Osteocyte (in vitro differentiated cells): ENCODE data around the gene AP3B1. TPM values are rescaled to one million over a fixed set of nuclear protein-coding genes. Genes with fewer than 3 reads are reported as not detected.

ENCODE experiments used
- DNase-seq: peaks from one replicate; pipeline ENCODE4 v3.0.0; 2021; ENCODE audit warnings: mixed read lengths; ENCODE audit not compliant: unreplicated experiment; ENCODE audit errors: extremely low spot score
- H3K27ac Mint-ChIP-seq: one replicate; pipeline ENCODE4 v1.8.0; 2021; ENCODE audit warnings: mild to moderate bottlenecking, mixed read lengths; ENCODE audit not compliant: unreplicated experiment
- H3K27me3 Mint-ChIP-seq: one replicate; pipeline ENCODE4 v1.8.0; 2021; ENCODE audit warnings: mixed read lengths; ENCODE audit not compliant: unreplicated experiment
- H3K36me3 Mint-ChIP-seq: one replicate; pipeline ENCODE4 v1.8.0; 2021; ENCODE audit warnings: mixed read lengths; ENCODE audit not compliant: unreplicated experiment
- H3K4me1 Mint-ChIP-seq: one replicate; pipeline ENCODE4 v1.8.0; 2021; ENCODE audit warnings: mixed read lengths; ENCODE audit not compliant: unreplicated experiment
- H3K4me3 Mint-ChIP-seq: one replicate; pipeline ENCODE4 v1.8.0; 2021; ENCODE audit warnings: mild to moderate bottlenecking, moderate library complexity, mixed read lengths; ENCODE audit not compliant: unreplicated experiment
- H3K9me3 Mint-ChIP-seq: one replicate; pipeline ENCODE4 v1.8.0; 2021; ENCODE audit warnings: mixed read lengths; ENCODE audit not compliant: unreplicated experiment
- total RNA-seq: library from RNA; stranded (reverse); gene quantifications from 2 replicates; pipeline ENCODE4 v1.2.1, GENCODE V29; 2021
- TF ChIP-seq, protein P1 (sequence below): fragments of 200-600 bp; sonication (generic); IDR thresholded peaks from 2 replicates; pipeline ENCODE4 v1.5.0; 2021; ENCODE audit warnings: antibody characterized with exemption, mild to moderate bottlenecking, moderate library complexity

The AP3B1 gene
- total RNA-seq, 1 donor from 2014 or later = 57.0 TPM

- Mint-ChIP-seq H3K27me3 (no peaks in the 10 kb centered on the region), H3K9me3 (peaks cover 4% of the 10 kb centered on the region), H3K27ac (no peak overlapping the region), H3K4me3 (no peak overlapping the region), H3K36me3 (peaks cover 23% of the 10 kb centered on the region), H3K4me1 (peaks cover under 1% of the 10 kb centered on the region)
- no peak for DNase-seq
- TF ChIP-seq, protein P1, sequence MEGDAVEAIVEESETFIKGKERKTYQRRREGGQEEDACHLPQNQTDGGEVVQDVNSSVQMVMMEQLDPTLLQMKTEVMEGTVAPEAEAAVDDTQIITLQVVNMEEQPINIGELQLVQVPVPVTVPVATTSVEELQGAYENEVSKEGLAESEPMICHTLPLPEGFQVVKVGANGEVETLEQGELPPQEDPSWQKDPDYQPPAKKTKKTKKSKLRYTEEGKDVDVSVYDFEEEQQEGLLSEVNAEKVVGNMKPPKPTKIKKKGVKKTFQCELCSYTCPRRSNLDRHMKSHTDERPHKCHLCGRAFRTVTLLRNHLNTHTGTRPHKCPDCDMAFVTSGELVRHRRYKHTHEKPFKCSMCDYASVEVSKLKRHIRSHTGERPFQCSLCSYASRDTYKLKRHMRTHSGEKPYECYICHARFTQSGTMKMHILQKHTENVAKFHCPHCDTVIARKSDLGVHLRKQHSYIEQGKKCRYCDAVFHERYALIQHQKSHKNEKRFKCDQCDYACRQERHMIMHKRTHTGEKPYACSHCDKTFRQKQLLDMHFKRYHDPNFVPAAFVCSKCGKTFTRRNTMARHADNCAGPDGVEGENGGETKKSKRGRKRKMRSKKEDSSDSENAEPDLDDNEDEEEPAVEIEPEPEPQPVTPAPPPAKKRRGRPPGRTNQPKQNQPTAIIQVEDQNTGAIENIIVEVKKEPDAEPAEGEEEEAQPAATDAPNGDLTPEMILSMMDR = no peak
Observed at GRCh38 chr5:78215565-78215964, 78.9 kb downstream of the AP3B1 start.

GRCh38 chr5:78213799-78214198, 80.7 kb downstream of the AP3B1 start:
- TF ChIP-seq, protein P1 = no peak
- Mint-ChIP-seq H3K27ac (no peak overlapping the region), H3K9me3 (no peaks in the 10 kb centered on the region), H3K27me3 (no peaks in the 10 kb centered on the region), H3K36me3 (peaks cover 13% of the 10 kb centered on the region), H3K4me3 (no peak overlapping the region), H3K4me1 (peaks cover 7% of the 10 kb centered on the region)
- no peak for DNase-seq

DNA sequence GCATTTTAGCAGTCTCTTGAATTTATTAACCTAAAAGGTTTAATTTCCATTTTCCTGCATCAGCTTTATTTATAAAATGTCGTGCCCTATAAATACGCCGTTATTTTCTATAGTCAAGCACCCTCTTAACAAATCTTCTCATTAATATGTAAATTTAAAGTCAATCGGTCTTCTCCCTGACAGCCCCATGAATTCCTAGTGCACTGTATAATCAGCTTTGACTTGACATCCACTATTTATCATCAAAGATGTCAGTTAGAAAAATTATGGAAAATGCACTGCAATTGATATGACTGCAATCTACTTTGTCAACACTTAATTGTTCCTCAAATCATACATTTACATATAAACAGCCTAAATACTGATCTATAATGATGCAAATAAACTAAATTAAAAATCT, 83.4 kb downstream of the AP3B1 start:
- Mint-ChIP-seq H3K4me1 (peaks cover 7% of the 10 kb centered on the region), H3K27me3 (no peaks in the 10 kb centered on the region), H3K9me3 (no peaks in the 10 kb centered on the region), H3K27ac (no peak overlapping the region), H3K4me3 (no peak overlapping the region), H3K36me3 (peaks cover 16% of the 10 kb centered on the region)
- TF ChIP-seq, protein P1 = no peak
- DNase-seq = no peak

- Mint-ChIP-seq H3K27ac (no peak overlapping the region), H3K4me3 (no peak overlapping the region), H3K36me3 (peaks cover 30% of the 10 kb centered on the region), H3K4me1 (no peaks in the 10 kb centered on the region), H3K27me3 (no peaks in the 10 kb centered on the region), H3K9me3 (peaks cover 5% of the 10 kb centered on the region)
- TF ChIP-seq, protein P1 = no peak
- no peak for DNase-seq
Observed at GRCh38 chr5:78204241-78204640, 90.3 kb downstream of the AP3B1 start.

GRCh38 chr5:78203815-78204214, 90.7 kb downstream of the AP3B1 start:
- DNase-seq = no peak
- Mint-ChIP-seq H3K36me3 (peaks cover 30% of the 10 kb centered on the region), H3K9me3 (peaks cover 5% of the 10 kb centered on the region), H3K4me3 (no peak overlapping the region), H3K4me1 (no peaks in the 10 kb centered on the region), H3K27me3 (no peaks in the 10 kb centered on the region), H3K27ac (no peak overlapping the region)
- TF ChIP-seq, protein P1 = no peak
